Measurements from ENCODE around the gene MTCL1. TPM values are rescaled to one million over a fixed set of nuclear protein-coding genes. Genes with fewer than 3 reads are reported as not detected.
A peak's percentile ranks its signal among the peaks of the same experiment; 100 is the strongest.

The MTCL1 gene
- total RNA-seq, 1 donor from 2014 or later: 50.5 TPM

DNA sequence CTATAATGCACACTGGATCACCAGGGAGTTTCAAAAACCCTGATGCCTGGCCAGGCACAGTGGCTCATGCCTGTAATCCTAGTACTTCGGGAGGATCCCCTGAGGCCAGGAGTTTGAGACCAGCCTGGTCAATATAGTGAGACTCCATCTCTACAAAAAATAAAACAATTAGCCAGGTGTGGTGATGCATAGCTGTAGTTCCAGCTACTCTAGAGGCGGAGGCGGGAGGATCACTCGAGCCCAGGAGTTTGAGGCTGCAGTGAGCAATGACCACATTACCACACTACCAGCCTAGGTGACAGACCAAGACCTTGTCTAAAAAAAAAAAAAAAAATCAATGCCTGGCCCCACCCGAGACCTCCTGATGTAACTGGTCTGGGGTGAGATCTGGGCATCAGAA, 137.2 kb downstream of the MTCL1 start:
- no peaks in the 10 kb centered on the region for H3K36me3 ChIP-seq (ENCODE audit: control insufficient read depth, insufficient read depth, low read length)
- TF ChIP-seq, protein P1, sequence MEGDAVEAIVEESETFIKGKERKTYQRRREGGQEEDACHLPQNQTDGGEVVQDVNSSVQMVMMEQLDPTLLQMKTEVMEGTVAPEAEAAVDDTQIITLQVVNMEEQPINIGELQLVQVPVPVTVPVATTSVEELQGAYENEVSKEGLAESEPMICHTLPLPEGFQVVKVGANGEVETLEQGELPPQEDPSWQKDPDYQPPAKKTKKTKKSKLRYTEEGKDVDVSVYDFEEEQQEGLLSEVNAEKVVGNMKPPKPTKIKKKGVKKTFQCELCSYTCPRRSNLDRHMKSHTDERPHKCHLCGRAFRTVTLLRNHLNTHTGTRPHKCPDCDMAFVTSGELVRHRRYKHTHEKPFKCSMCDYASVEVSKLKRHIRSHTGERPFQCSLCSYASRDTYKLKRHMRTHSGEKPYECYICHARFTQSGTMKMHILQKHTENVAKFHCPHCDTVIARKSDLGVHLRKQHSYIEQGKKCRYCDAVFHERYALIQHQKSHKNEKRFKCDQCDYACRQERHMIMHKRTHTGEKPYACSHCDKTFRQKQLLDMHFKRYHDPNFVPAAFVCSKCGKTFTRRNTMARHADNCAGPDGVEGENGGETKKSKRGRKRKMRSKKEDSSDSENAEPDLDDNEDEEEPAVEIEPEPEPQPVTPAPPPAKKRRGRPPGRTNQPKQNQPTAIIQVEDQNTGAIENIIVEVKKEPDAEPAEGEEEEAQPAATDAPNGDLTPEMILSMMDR (IDR thresholded peaks at IDR 0.05; ENCODE audit: insufficient read depth, low read length, poor library complexity, severe bottlenecking): no peak
- H3K27me3 ChIP-seq (ENCODE audit: control insufficient read depth, insufficient read depth, low read length): no peaks in the 10 kb centered on the region
- no peak overlapping the region for H3K4me3 ChIP-seq (ENCODE audit: low read depth, low read length)
- DNase-seq (ENCODE audit: low read depth): no peak

DNA sequence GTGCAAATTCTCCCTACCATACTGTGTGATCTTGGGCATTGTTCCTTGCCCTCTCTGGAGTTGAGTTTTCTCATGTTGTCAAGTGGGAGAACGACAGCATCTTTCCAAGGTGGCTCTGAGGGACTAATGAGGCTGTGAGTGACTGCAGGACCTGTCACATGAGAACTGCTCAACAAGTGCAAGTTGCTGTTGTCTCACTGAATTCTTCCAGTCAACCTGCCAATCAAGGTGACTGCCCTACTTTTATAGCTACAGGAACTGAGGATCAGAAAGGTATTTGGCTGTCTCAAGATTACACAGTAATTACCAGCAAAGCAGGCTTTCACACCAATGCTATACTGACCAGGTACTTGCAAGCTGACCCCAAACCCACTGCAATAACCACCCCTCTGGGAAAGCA, 137.6 kb downstream of the MTCL1 start:
- no peaks in the 10 kb centered on the region for H3K27me3 ChIP-seq (ENCODE audit: control insufficient read depth, insufficient read depth, low read length)
- H3K4me3 ChIP-seq (ENCODE audit: low read depth, low read length): no peak overlapping the region
- no peaks in the 10 kb centered on the region for H3K36me3 ChIP-seq (ENCODE audit: control insufficient read depth, insufficient read depth, low read length)
- DNase-seq (ENCODE audit: low read depth): no peak
- TF ChIP-seq, protein P1 (IDR thresholded peaks at IDR 0.05; ENCODE audit: insufficient read depth, low read length, poor library complexity, severe bottlenecking): no peak

DNA sequence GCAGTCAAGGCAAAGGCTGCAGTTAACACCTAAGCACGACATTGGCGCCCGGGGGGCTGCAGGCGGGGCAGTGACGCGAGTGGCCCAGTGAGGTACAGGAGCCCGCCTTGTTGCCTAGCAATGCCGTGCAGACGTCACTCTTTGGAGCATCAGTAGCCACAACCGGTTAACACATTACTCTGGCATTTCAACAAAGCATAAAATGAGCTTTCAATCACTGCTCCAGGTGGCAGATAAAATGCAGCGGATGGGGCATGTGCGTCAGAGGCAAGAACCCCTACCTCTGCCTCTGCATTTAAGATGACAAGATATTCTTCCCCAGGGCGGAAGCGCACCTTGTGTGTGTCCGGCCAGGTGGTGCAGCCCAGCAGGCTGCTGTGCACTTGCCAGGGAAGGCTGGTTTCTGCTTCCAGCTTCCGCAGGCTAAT, 139.4 kb downstream of the MTCL1 start:
- Histone ChIP-seq H3K36me3 (ENCODE audit: control insufficient read depth, insufficient read depth, low read length) (no peaks in the 10 kb centered on the region), H3K27me3 (ENCODE audit: control insufficient read depth, insufficient read depth, low read length) (no peaks in the 10 kb centered on the region), H3K4me3 (ENCODE audit: low read depth, low read length) (no peak overlapping the region)
- peak; percentile 76 for DNase-seq (ENCODE audit: low read depth)
- TF ChIP-seq, protein P1 (IDR thresholded peaks at IDR 0.05; ENCODE audit: insufficient read depth, low read length, poor library complexity, severe bottlenecking): no peak

DNA sequence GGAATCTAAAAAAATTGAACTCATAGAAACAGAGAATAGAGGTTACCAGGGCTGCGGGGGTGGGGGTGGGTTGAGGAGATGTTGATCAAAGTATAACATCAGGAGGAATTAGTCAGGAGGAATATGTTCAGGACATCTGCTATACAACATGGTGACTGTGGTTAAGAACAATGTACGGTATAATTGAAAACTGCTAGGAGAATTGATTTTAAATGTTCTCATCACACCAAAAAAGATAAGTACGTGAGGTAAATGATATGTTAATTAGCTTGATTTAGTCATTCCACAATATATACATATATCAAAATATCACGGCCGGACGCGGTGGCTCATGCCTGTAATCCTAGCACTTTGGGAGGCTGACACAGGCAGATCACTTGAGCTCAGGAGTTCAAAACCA, 140.2 kb downstream of the MTCL1 start:
- H3K4me3 ChIP-seq (ENCODE audit: low read depth, low read length): no peak overlapping the region
- no peaks in the 10 kb centered on the region for H3K27me3 ChIP-seq (ENCODE audit: control insufficient read depth, insufficient read depth, low read length)
- TF ChIP-seq, protein P1 (IDR thresholded peaks at IDR 0.05; ENCODE audit: insufficient read depth, low read length, poor library complexity, severe bottlenecking): no peak
- H3K36me3 ChIP-seq (ENCODE audit: control insufficient read depth, insufficient read depth, low read length): no peaks in the 10 kb centered on the region
- DNase-seq (ENCODE audit: low read depth): no peak

DNA sequence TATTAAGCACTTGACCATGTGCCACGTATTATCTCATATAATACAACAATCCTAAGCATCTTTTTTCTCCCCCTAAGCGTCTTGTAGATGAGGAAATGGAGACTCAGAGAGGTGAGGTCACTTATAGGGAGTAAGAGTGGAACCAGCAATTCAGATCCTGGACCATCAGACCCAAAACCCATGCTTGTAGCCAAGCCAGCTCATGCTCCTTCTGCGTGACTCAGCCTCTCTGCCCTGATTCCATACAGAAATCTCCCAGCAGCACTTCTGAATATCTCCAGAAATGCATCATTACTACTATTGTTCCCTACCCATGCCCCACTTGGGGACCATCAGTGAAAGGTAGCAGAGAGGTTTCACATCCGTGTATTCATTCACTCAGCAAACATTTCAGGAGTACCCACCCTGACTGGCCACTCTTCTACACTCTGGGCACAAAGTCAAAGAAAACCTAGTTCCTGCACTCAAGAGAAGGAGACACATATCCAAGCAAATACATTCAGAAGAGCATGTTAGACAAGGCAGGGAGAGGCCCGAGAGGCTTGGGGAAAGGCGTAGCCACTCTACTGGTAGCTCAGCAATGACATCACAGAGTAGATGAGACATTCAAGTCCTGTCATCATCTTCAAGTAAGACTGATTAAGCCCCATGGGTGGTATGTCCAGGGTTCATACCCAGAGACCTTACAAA, 141.9 kb downstream of the MTCL1 start:
- H3K27me3 ChIP-seq (ENCODE audit: control insufficient read depth, insufficient read depth, low read length): no peaks in the 10 kb centered on the region
- DNase-seq (ENCODE audit: low read depth): no peak
- TF ChIP-seq, protein P1 (IDR thresholded peaks at IDR 0.05; ENCODE audit: insufficient read depth, low read length, poor library complexity, severe bottlenecking): no peak
- H3K36me3 ChIP-seq (ENCODE audit: control insufficient read depth, insufficient read depth, low read length): no peaks in the 10 kb centered on the region
- no peak overlapping the region for H3K4me3 ChIP-seq (ENCODE audit: low read depth, low read length)

DNA sequence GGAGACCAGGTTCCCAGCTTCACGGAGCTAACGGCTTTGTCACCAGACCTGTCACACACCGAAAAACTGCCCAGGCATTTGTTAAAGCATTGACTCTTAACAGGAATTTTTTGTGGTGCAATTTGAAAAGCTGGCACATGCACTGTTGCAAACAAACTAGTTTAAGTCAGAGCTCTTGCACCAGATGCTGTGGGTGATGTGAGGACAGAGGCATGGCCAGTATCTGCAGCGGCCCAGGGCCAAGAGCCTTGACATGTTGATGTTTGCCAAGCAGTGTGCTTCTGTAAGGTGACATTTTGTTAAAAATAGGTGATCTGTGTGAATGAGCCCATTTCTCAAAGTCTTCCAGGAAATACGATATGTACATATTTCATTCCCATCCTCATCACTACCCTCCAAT, 142.5 kb downstream of the MTCL1 start:
- no peaks in the 10 kb centered on the region for H3K27me3 ChIP-seq (ENCODE audit: control insufficient read depth, insufficient read depth, low read length)
- TF ChIP-seq, protein P1 (IDR thresholded peaks at IDR 0.05; ENCODE audit: insufficient read depth, low read length, poor library complexity, severe bottlenecking): no peak
- DNase-seq (ENCODE audit: low read depth): no peak

More for the DNA sequence above, 142.5 kb downstream of the MTCL1 start:
- H3K36me3 ChIP-seq (ENCODE audit: control insufficient read depth, insufficient read depth, low read length): no peaks in the 10 kb centered on the region
- H3K4me3 ChIP-seq (ENCODE audit: low read depth, low read length): no peak overlapping the region
